ENCODE measurements around the gene PHETA1.

- TF ChIP-seq CTCF (conservative IDR thresholded peaks at IDR 0.05; ENCODE audit: low read depth in 2 of 2) (no peak), POLR2AphosphoS5 (IDR thresholded peaks at IDR 0.05; ENCODE audit: low read depth) (no peak), EZH2phosphoT487 (IDR thresholded peaks at IDR 0.05; ENCODE audit: unreplicated experiment) (no peak), EZH2 (IDR thresholded peaks at IDR 0.05; ENCODE audit: low read depth, unreplicated experiment) (no peak), JUNB (IDR thresholded peaks at IDR 0.05; ENCODE audit: unreplicated experiment) (no peak), REST (IDR thresholded peaks at IDR 0.05; ENCODE audit: unreplicated experiment) (no peak), CREB1 (CRISPR knock-in tag; IDR thresholded peaks at IDR 0.05; ENCODE audit: low read depth) (no peak), ZNF331 (CRISPR knock-in tag; IDR thresholded peaks at IDR 0.05; ENCODE audit: low read depth) (no peak), ZNF462 (CRISPR knock-in tag; IDR thresholded peaks at IDR 0.05) (no peak), STAT1 (IDR thresholded peaks at IDR 0.05; ENCODE audit: unreplicated experiment) (no peak), NANOG (IDR thresholded peaks at IDR 0.05; ENCODE audit: borderline replicate concordance) (no peak), ETS1 (IDR thresholded peaks at IDR 0.05) (no peak), ZNF114 (CRISPR knock-in tag; IDR thresholded peaks at IDR 0.05) (no peak)
These were observed 34.4 kb downstream of the PHETA1 start for GRCh38 chr12:111334393-111334915.

Measured in GM23338 (cell line).